Skin epidermis (tissue), 12 donors: Measurements from ENCODE around the gene RGS11.
A peak's percentile ranks its signal among the peaks of the same experiment; 100 is the strongest.
"Not testable (repeated sequence)": the region's sequence is repeated elsewhere in the genome, so short reads cannot be mapped to it uniquely, and the experiment has no call there.

ENCODE experiments used
- H3K27ac ChIP-seq, 21 experiments: fragments of 200-600 bp; sonication (generic) in 11 of 21; one replicate each; pipeline ENCODE4 v1.5.0; 2020; ENCODE audit warnings: mild to moderate bottlenecking in 3 of 21, inconsistent platforms in 2 of 21, moderate library complexity in 2 of 21
- H3K4me3 ChIP-seq, 7 experiments: fragments of 200-600 bp; sonication (generic) in 2 of 7; one replicate each; pipeline ENCODE4 v1.5.0; 2020; ENCODE audit warnings: inconsistent platforms in 2 of 7, mild to moderate bottlenecking in 2 of 7, moderate library complexity in 1 of 7

RGS11 gene

GRCh38 chr16:266258-267164 is 9.2 kb downstream of the RGS11 start:
- Histone ChIP-seq H3K27ac (no peak overlapping the region), H3K4me3 (no peak overlapping the region)

GRCh38 chr16:265711-266110 is 10.0 kb downstream of the RGS11 start:
- Histone ChIP-seq H3K27ac (no peak overlapping the region), H3K4me3 (no peak overlapping the region)

DNA sequence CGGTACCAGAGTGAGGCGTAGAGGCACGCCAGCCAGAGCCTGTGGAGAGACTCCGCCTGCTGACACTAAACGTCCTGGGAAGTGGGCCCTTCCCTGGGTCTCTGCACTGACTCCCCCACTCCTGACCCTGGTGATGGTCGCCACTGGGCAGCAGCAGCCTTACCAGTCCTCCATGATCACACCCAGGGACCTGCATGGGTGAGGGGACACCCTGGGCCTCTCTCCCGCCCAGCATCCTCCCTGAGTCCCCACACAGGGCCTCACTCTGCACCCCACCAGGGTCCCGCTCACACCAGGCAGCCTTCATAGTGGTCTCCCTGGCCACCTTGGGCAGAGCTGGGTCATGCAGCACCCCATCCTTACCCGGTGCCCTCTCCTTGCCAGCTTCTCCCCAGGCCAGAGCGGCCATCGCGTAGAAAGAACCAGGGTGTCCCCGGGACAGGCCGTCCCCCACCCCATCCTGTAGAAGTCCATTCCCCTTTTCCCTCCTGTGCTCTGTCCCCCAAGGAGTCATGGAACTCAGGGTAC is 10.7 kb downstream of the RGS11 start:
- Histone ChIP-seq H3K27ac (no peak overlapping the region), H3K4me3 (no peak overlapping the region)

DNA sequence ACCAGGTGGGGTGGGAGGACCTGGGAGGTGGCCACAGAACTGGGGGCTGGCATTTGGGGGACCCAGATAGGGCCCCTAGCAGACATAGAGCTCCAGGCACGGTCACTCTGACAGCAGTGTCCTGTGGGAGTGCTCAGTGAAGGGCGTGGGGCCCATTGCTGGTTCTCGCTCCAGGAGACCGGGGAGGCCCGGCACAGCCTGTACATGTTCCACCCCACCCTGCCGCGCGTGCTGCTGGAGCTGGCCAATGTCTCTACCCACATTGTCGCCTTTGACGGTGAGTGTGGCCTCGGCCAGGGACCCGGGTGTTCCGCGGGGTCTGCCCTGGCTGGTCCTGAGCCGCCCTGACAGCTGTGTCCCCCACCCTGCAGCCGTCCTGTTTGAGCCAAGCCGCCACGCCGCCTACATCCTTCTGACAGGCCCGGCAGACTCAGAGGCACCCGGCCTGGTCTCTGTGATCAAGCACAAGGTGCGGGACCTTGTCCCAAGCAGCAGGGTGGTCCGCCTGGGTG is 11.2 kb downstream of the RGS11 start:
- Histone ChIP-seq H3K27ac (no peak overlapping the region), H3K4me3 (no peak overlapping the region)

DNA sequence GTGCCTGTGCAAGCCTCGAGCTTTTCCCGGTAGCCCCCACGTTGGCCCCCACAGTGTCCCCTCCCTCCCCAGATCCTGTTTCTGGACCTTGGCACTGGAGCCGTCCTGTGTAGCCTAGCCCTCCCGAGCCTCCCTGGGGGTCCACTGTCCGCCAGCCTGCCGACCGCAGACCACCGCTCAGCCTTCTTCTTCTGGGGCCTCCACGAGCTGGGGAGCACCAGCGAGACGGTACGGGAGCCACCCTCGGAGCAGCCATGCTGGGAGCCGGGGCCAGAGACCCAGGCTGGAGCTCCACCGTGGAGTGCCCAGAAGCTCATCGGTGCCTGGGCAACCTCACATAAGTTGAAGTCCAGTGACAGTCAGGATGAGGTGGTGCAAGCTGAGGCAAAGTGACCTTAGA is 11.8 kb downstream of the RGS11 start:
- H3K27ac ChIP-seq: no peak overlapping the region
- no peak overlapping the region for H3K4me3 ChIP-seq

DNA sequence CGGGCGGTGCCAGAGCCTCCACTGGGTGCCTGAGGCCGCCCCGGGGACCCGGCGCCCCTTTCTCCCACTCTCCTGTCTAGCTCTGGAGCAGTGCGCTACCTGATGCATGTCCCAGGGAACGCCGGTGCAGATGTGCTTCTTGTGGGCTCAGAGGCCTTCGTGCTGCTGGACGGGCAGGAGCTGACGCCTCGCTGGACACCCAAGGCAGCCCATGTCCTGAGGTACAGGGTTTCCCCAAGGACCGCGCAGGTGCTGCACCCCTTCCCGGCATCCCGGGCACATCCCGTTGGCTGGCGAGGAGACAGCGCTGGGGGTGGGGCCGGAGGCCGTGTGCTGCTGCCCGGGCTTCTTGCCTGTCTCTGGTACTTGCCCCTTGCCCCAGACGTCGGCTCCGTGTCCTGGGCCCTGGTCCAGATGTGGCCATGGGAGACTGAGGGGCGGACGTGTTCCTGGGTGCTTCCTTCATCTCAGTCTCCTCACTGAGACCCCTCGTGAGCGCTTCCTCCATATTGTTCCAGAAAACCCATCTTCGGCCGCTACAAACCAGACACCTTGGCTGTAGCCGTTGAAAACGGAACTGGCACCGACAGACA is 12.5 kb downstream of the RGS11 start:
- Histone ChIP-seq H3K4me3 (no peak overlapping the region), H3K27ac (no peak overlapping the region)

GRCh38 chr16:262121-262745 is 13.5 kb downstream of the RGS11 start:
- Histone ChIP-seq H3K4me3 (no peak overlapping the region), H3K27ac (no peak overlapping the region)

- no peak overlapping the region for H3K4me3 ChIP-seq
- H3K27ac ChIP-seq: no peak overlapping the region
These were observed 14.6 kb downstream of the RGS11 start for GRCh38 chr16:261031-261691.

- no peak overlapping the region for H3K27ac ChIP-seq
These were observed 15.4 kb downstream of the RGS11 start for GRCh38 chr16:260326-260725.

DNA sequence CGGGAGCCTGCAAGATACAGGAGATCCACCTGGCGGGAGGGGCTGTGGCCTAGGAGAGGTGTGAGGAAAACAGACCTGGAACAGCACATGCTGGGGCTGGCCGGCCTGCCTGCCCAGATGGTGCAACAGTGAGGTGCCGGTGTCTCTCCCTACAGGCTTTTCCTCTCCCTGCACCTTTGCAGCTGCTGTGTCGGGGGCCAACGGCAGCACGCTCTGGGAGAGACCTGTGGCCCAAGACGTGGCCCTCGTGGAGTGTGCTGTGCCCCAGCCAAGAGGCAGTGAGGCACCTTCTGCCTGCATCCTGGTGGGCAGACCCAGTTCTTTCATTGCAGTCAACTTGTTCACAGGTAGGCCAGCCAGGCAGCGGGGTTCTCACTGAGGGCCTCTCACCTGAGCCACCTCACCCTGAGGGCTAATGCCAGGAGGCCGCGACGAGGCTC is 15.9 kb downstream of the RGS11 start:
- Histone ChIP-seq H3K4me3 (no peak overlapping the region), H3K27ac (no peak overlapping the region)

More at GRCh38 chr16:260326-260725, 15.4 kb downstream of the RGS11 start:
- H3K4me3 ChIP-seq: no peak overlapping the region

DNA sequence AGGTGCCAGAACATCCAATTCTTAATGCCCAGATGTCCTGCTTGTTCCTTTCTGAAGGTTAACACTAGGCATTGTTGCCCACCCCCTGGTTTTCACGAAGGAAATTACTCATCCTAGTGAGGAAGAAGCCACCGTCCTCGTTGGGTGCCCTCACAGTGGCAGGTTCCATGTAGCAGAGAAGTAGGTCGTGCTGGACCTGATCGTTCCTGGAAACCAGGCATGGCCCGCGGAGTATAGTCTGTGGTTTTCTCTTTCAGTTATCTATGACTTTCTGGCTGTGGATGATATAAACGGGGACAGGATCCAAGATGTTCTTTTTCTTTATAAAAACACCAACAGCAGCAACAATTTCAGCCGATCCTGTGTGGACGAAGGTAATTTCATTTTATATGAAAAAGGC is 16.5 kb downstream of the RGS11 start:
- Histone ChIP-seq H3K4me3 (no peak overlapping the region), H3K27ac (no peak overlapping the region)

GRCh38 chr16:258091-258490 is 17.7 kb downstream of the RGS11 start:
- H3K4me3 ChIP-seq, H3K27ac ChIP-seq: not testable (repeated sequence)

DNA sequence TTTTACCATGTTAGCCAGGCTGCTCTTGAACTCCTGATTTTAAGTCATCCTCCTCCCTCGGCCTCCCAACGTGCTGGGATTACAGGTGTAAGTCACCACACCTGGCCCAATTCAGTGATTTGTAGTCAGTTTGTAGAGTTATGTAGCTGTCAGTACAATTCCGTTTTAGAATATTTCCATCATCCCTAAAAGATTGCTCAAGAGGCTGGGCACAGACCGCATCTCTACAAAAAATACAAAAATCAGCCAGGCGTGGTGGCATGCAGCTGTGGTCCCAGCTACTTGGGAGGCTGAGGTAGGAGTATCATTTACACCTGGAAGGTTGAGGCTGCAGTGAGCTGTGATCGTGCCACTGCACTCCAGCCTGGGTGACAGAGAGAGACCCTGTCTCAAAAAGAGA is 20.6 kb downstream of the RGS11 start:
- H3K27ac ChIP-seq: no peak overlapping the region
- no peak overlapping the region for H3K4me3 ChIP-seq

- Histone ChIP-seq H3K4me3 (no peak overlapping the region), H3K27ac (no peak overlapping the region)
These were observed 21.3 kb downstream of the RGS11 start for GRCh38 chr16:254461-254860.

GRCh38 chr16:253833-254232 is 21.9 kb downstream of the RGS11 start:
- H3K4me3 ChIP-seq: no peak overlapping the region
- no peak overlapping the region for H3K27ac ChIP-seq

DNA sequence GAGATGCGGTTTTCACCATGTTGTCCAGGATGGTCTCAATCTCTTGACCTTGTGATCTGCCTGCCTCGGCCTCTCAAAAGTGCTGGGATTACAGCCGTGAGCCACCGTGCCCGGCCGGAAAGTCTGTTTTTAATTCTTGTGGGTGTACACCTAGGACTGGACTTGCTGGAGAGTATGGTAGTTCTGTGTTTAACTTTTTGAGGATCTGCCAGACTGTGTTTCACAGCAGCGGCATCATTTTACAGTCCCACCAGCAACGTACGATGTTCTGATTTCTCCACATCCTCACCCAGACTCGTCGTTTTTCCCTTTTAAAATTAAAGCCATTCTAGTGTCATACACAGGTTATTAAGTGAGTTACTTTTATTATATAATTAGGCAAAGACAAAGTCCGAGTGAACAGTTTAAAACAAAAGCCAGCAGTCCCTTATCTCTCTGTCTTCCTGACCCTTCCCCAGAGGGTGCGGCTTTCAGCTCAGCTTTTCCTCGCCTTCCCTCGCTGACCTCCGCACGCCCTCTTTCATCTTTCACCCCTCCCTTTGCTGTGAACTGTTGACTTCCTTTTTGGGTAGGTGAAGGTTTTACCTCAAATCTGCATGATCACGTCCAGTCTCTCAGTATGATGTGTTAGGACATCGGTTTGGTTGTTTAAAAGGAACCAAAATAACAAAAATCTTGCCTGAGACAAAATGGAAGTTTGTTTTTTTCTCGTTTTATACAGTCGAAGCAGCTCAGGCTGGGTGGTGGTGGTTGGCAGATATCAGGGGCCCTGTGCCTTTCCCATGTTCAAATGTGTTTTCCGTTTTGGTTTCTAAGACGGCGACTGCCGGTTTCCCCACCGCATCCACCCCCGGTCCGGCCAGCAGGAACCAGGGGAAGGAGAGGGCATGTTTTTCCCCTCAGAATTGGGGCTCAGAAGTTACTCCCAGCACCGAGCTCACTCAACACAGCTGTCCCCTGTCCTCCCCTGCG is 23.1 kb downstream of the RGS11 start:
- Histone ChIP-seq H3K4me3 (no peak overlapping the region), H3K27ac (peak overlapping the region in 7 of 21 experiments; percentile 10 to 68 (median 35))

DNA sequence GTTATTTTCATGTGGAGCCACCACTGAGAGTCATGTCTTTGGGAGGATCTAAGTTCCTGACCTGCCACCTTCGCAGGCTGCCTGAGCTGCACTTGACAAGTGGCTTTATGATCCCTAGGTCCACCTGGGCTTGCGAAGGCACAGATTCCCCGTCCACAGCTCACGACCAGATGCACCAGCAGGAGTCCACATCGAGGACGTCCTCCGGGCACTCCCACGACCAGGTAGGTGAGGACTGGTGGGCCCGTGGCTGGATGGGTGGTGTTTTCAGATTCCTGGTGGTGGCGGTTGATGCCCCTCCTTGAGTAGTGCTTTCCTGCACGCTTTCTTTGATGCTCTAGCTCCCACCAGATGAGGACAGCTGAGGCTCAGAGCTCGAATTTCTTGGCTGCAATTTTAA is 26.3 kb downstream of the RGS11 start:
- Histone ChIP-seq H3K27ac (no peak overlapping the region), H3K4me3 (no peak overlapping the region)

GRCh38 chr16:247027-247426 is 28.7 kb downstream of the RGS11 start:
- H3K4me3 ChIP-seq: no peak overlapping the region
- no peak overlapping the region for H3K27ac ChIP-seq

DNA sequence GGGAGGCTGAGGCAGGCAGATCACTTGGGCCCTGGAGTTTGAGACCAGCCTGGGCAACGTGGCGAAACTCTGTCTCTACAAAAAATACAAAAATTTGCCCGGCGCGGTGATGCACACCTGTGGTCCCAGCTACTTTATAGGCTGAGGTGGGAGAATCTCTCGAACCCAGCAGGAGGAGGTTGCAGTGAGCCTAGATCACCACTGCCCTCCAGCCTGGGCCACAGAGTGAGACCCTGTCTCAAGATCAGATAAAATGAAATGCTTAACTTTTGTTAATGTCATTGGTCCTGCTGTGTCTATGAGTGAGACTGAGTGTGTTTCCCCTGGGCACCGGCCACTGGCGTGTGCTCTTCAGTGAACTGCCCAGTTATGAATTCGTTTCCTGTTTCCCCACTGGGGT is 30.6 kb downstream of the RGS11 start:
- Histone ChIP-seq H3K27ac (no peak overlapping the region), H3K4me3 (no peak overlapping the region)
